HG03175 (cell line): Measurements from ENCODE around the gene ST6GALNAC4.

ENCODE experiments used
- ATAC-seq: cut with Tn5 transposase; IDR thresholded peaks from one replicate; pipeline ENCODE4 v1.9.1; 2021; ENCODE audit warnings: mild to moderate bottlenecking, moderate library complexity; ENCODE audit not compliant: unreplicated experiment

Gene ST6GALNAC4

DNA sequence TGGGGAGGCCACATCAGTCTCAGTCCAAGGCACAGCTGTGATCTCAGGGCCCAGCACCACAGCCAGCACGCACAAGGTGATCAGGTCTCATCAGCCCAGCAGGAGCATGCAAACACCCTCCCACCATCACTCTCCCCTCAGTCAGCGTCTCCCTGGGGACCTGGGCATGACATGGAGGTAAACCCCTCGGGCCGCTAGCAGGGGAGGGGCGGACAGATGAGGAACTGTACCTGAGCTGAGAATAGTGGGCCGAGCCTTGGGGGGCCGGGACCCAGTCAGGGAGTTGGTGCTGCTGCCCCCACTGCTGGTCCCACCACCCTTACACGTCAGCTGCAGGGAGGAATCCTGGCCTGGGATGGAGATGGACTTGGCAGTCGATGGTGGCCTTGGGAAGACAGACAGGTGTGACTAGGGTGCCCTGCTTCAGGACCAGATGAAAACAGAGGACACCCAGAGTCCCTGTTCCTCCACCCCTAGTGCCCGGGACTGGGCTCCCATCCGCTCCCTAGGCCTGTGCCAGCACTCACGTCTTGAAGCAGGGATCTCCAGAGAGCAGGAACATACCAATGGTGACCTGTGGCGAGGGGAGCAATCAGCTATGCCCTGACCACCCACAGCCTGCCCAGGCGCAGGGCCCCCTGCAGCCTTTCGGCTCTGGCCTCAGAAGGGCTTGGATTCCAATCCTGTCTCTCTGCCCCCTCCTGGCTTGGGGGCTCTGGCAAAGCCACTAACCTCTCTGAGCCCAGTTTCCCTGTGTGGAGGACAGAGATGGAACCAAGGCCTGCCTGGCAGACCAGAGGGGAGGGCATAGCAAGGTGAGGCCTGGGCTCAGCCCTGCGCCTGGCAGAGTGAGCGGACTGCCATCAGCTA is 31.2 kb upstream of the ST6GALNAC4 start:
- ATAC-seq, result no peak

DNA sequence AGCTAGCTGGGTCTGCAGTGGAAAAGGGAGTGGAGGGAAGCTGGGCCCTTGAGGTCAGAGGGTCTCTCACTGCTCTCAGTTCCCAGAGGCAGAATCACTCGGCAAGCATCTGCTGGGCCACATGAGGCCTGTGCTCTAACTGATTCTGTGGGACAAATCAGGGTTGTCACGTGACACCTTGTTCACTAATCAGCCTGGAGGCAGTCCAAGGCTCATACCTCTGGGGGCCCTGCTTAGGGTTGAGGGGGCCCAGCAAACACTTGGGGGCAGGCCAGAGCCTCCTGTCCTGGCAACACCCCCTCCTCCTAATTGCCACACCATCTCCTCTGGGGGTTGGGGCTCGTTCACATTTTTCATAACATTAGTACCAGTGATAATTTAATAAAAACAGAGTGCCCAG is 29.9 kb upstream of the ST6GALNAC4 start:
- no peak for ATAC-seq

GRCh38 chr9:127945942-127946341 is 29.1 kb upstream of the ST6GALNAC4 start:
- ATAC-seq, result no peak

- no peak for ATAC-seq
Observed at GRCh38 chr9:127945338-127945737, 28.5 kb upstream of the ST6GALNAC4 start.

DNA sequence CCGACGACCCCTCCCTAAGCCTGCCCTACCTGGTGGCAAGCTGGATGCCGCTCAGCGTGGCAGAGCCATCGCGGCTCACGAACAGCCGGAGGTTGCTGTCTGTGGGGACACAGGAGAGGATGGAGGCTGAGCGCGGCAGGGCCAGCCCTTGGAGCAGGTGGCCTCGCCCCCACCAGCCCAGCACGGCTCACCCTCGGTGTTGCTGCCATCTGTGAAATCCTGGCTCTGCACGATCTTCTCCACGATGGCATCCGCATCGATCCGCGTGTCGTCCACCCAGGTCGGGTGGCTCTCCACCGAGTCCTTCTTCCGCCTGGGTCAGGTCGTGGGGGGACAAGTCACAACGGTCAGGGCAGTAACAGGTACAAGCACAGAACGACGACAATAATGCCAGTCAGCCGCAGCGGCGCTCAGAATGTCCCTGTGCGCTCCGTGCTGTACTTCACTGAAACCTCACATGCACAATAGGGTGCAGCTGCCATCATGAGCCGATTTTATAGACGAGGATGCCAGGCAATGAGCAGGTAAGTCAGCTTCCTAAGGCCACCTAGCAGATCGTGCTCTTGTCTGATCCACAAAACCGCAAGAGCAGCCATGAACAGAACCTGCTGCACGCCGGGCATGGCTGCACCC is 27.9 kb upstream of the ST6GALNAC4 start:
- no peak for ATAC-seq

DNA sequence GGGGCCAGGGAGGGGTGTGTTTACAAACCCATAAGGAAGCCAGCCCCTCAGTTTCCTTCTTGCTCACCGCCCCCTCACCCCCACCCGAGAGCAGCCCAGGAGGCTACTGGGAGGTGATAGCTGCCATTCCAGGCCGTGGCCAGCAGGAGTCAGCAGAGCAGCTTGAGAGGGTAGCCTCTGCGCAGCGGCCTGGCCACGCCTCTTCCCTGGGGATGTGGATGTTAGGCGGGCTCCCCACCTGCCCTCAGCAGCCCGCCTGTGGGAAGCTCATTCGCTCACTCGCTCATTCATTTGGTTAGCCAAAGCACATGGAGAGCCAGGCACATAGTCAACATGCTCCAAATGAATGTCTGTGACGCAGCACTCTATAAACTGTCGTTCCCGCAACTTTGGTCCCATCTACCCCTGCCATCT is 26.9 kb upstream of the ST6GALNAC4 start:
- ATAC-seq, result peak; percentile 56

DNA sequence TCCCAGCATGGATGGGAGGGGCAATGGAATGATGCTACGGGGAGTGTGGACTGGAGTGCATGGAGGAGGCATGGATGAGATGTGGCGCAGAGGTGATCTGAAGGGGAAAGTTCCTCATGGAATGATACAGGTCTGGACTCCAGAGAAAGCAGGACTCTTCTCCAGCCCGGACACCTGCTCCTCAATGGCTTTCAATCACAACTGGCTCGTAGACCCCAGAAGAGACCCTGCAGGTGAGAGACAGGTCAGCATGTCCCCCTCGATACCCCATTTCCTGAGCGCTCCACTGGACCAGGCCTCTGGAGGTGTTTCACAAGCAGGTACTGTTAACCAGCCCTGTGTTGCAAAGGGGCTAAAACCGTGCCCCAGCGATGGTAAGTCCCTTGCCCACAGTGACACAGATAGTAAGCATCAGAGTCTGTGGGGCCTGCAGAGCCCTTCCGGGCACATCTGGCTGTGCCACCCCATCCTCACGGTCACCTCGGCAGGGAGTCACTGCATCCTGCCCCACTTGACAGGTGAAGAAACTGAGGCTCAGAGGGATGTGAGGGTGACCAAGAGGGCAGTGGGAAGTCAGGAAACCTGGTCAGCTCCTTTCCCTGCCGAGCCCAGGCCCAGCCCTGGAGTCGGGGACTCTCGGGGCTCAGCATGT is 26.3 kb upstream of the ST6GALNAC4 start:
- no peak for ATAC-seq

DNA sequence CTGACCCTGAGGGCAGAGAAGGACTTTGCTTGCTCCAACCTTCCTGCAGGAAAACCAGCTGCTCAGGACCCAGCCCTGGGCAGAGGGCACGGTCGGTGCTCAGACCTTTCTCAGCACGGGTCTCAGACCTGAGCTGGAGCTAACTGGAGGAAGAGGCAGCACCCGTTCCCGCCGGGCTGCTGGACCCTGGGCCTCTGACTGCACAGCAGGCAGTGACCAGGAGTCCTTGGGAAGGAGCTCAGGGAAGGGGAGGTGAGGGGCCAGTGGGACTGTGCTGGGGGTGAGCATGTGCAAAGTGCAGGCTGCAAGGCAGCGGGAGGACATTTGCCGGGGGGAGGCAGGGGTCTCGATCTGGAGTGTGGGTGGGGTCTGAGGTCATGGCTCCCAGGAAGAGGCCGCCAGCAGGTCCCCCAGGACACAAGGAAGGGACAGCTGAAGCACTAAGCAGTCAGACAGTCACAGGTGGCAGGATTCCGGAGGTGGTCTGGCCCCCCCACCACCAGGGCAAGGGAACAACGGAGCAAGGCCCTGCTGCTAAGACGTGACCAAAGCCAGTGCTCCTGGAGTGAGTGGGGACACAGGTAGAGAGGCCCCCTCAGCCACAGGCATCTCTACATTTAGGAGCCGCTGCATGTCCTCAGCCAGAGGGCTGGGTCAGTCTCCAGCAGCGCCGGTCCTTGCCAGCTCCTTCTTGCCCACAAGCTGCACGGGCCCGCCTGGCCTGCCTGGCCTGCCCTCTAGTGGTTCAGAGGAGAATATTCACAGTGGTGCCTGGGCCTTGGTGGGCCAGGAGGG is 25.6 kb upstream of the ST6GALNAC4 start:
- ATAC-seq, result no peak

DNA sequence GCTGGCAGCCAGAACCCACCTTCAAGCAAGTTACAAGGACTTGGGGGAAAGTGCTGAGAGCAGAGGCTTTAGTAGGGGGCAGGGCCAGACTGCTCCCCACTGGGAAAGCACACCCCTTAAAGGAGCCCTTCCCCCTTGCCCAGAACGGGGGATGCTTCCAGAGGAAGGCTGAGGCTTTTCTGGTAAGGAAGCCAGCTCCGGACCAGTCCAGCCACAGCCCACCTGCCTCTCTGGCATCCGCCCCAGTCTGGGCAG is 25.0 kb upstream of the ST6GALNAC4 start:
- no peak for ATAC-seq

- ATAC-seq, result no peak
Observed at GRCh38 chr9:127941062-127941960, 24.5 kb upstream of the ST6GALNAC4 start.

GRCh38 chr9:127940593-127940992 is 23.8 kb upstream of the ST6GALNAC4 start:
- no peak for ATAC-seq

DNA sequence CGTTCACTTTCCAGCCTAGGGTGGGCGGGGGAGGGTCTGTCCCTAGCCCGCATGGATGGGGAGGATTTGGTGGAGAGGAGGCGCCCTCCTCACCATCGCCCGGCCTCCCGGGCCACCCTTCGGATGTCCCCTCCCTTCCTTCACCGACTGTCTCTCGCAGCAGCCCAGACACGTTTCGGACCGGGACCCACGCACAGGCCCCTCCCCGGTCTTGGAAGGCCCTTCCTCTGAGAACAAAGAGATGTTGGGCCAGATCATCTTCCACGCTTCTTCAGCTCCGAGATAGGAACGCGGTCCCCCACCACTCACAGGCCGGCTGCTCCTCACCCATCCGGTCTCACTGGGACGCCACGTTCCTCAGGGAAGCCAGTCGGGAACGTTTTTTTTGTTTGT is 21.5 kb upstream of the ST6GALNAC4 start:
- no peak for ATAC-seq

DNA sequence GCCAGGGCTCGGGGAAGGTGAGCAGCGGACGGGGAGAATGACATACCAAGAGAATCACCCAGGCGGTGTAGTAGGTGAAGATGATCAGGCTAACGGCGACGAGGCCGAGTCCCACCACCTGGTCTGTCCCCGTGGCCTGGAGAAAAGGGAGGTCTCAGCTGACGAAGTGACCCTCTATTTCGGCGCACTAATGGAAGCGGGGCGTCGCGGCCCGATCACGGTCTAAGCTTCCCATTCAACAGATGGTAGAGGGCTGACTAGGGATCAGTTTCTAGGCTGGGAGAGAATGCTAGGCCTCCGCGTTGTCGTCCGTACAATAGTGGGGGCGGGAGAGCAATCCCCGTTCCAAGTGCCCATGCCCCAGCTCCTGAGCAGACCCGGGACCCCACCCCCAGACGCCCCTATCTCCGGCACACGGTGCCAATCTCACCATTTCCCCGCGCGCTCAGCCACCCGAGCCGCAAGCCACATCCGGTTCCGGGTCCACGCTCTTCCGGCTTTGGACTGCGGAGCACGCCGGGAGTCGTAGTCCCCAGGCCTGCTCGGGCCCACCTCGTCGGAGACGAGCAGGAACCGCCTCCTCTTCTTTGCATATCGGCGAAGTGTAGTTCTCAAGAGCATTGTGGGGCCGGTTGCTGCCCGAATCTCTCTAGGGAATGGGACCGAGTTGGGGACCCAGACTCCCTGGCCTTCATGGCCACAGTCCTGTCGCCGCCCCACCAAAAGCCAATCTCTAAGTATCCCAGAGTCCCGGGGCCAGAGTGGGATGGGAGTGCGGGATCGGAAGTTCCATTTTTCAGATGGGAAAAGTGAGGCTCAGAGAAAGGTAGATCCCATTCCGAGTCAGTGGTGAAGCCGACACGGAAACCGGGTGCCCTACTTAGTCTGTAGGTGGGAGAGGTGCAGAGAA is 20.8 kb upstream of the ST6GALNAC4 start, which contains the start of gene DPM2:
Gene DPM2 (minus strand): TSS at position 467 of the 910 bp plus-strand sequence. CDS start 34 bp downstream, at position 433.
- ATAC-seq, result peak; percentile 94

DNA sequence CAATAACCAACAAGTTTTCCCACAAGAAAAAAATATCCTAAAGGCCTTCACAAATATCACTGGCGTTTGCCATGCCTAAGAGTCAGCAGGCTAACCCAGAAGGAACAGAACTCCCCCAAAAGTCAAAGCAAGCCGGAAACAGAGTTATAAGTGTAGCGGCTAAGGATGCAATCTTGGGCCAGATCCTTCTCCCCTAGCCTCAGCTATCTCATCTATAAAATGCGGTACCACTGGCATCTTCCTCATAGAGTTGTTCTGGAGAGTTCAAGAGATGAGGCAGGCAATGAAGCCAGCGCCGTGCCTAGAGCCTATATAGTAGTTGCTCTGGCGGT is 20.2 kb upstream of the ST6GALNAC4 start:
- ATAC-seq, result peak; percentile 14

- ATAC-seq, result no peak
Observed at GRCh38 chr9:127936347-127936852, 19.6 kb upstream of the ST6GALNAC4 start.

DNA sequence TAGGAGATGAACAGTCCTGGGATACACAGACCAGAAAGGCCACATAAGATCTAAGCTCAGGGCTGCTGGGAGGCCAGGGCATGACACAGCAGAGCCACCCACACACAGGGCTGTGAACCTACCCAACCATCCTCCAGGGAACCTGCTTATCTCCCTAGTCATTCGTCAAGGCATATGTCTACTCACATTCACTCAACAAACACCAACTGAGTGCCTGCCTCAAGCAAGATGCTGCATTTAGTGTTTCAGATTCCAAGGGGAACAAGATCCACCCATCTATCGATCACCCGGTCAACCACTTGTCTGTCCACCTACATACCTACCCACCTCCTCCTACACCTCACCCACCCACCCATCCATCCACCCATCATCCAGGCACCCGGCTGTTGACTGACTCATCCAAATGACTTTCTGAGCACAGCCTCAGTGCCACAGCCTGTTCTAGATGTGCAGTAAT is 19.0 kb upstream of the ST6GALNAC4 start:
- no peak for ATAC-seq

- no peak for ATAC-seq
Observed at GRCh38 chr9:127934986-127935385, 18.1 kb upstream of the ST6GALNAC4 start.

GRCh38 chr9:127934248-127934647 is 17.4 kb upstream of the ST6GALNAC4 start:
- ATAC-seq, result no peak
